HEK293T (cell line): Measurements from ENCODE around the gene AGBL1.

Experiments used
- BHLHE40 ChIP-seq: fragments of 450-650 bp; IDR thresholded peaks from 2 replicates; pipeline ENCODE4 v1.6.1; 2016; ENCODE audit warnings: mild to moderate bottlenecking, moderate library complexity, borderline replicate concordance
- FOXM1 ChIP-seq: fragments of 450-650 bp; IDR thresholded peaks from 2 replicates; pipeline ENCODE4 v1.6.1; 2017; ENCODE audit warnings: mild to moderate bottlenecking, borderline replicate concordance
- HDGF ChIP-seq: fragments of 450-650 bp; IDR thresholded peaks from 2 replicates; pipeline ENCODE4 v1.6.1; 2017; ENCODE audit warnings: antibody characterized with exemption, borderline replicate concordance
- SUZ12 ChIP-seq: fragments of 450-650 bp; IDR thresholded peaks from 2 replicates; pipeline ENCODE4 v1.6.1; 2016; ENCODE audit warnings: mild to moderate bottlenecking
- TARDBP ChIP-seq: fragments of 450-650 bp; IDR thresholded peaks from 2 replicates; pipeline ENCODE4 v1.6.1; 2016

GRCh38 chr15:86846036-86846435, 766.4 kb downstream of the AGBL1 start:
- TF ChIP-seq TARDBP (no peak), HDGF (no peak), FOXM1 (no peak), BHLHE40 (no peak), SUZ12 (no peak)
